ENCODE results near the gene SUMO2. TPM values are rescaled to one million over a fixed set of nuclear protein-coding genes. Genes with fewer than 3 reads are reported as not detected.

The SUMO2 gene
- total and polyA plus RNA-seq, 2 of the 8 experiments (the other 6 are each of a cell fraction or from before 2014, with no cell fraction given): 184 to 779 TPM

- Histone ChIP-seq H2BK20ac (ENCODE audit: low read length) (no peak overlapping the region), H2BK15ac (ENCODE audit: low read length) (no peak overlapping the region), H3K9me3 (ENCODE audit: insufficient read depth in 2 of 2, low read depth in 1 of 2, low read length in 1 of 2) (no peaks in the 10 kb centered on the region), H3K23me2 (ENCODE audit: low read depth, low read length) (no peaks in the 10 kb centered on the region), H3K4me3 (ENCODE audit: extremely low read depth in 1 of 4, insufficient read depth in 2 of 4, low read depth in 3 of 4, low read length in 4 of 4) (no peak overlapping the region), H3K4me2 (ENCODE audit: insufficient read depth in 1 of 2, low read depth in 2 of 2, low read length in 2 of 2) (no peak overlapping the region), H3K9ac (replicated peaks in 1 of 4; ENCODE audit: extremely low read depth in 1 of 4, low read depth in 3 of 4, low read length in 3 of 4) (no peak overlapping the region), H2BK120ac (replicated peaks; ENCODE audit: low read depth, low read length) (no peak overlapping the region), H3K27me3 (replicated peaks in 1 of 4; ENCODE audit: control insufficient read depth in 3 of 4, extremely low read depth in 1 of 4, insufficient read depth in 3 of 4, low read length in 3 of 4) (no peaks in the 10 kb centered on the region), H3K4ac (replicated peaks; ENCODE audit: insufficient read length, low read depth, low read length) (no peak overlapping the region), H3K14ac (ENCODE audit: insufficient read length) (no peak overlapping the region), H2AFZ (ENCODE audit: low read length) (no peak overlapping the region), H3K27ac (ENCODE audit: low read depth, low read length) (no peak overlapping the region), H3K18ac (ENCODE audit: extremely low read depth, low read length) (no peak overlapping the region), H3K4me1 (replicated peaks in 1 of 4; ENCODE audit: control insufficient read depth in 3 of 4, insufficient read depth in 4 of 4, low read length in 3 of 4) (no peaks in the 10 kb centered on the region), H3K36me3 (ENCODE audit: control insufficient read depth in 2 of 4, insufficient read depth in 4 of 4, low read length in 3 of 4) (peaks cover 23 to 76% (median 65%) of the 10 kb centered on the region in 4 experiments), H4K91ac (replicated peaks; ENCODE audit: insufficient read length, low read length) (no peak overlapping the region), H3K79me1 (ENCODE audit: low read depth, low read length) (no peaks in the 10 kb centered on the region), H3K56ac (replicated peaks; ENCODE audit: insufficient read length, low read depth, low read length) (no peak overlapping the region), H4K5ac (ENCODE audit: insufficient read length, low read depth, low read length) (no peak overlapping the region), H2BK12ac (ENCODE audit: low read depth, low read length) (no peak overlapping the region), H2BK5ac (ENCODE audit: low read depth, low read length) (no peak overlapping the region; the same call in 1 of the 2 replicates), H4K8ac (ENCODE audit: extremely low read depth, insufficient read depth, low read length) (no peak overlapping the region), H4K20me1 (replicated peaks in 1 of 2; ENCODE audit: control insufficient read depth in 1 of 2, insufficient read depth in 2 of 2, low read length in 2 of 2) (peaks cover 0 to 7% of the 10 kb centered on the region in 2 experiments), H2AK5ac (ENCODE audit: low read depth, low read length) (no peak overlapping the region), H3K79me2 (ENCODE audit: control insufficient read depth in 1 of 2, insufficient read depth in 2 of 2, low read length in 2 of 2) (no peaks in the 10 kb centered on the region), H3K23ac (ENCODE audit: insufficient read length) (no peak overlapping the region)
- 92% methylated on average over 8 of the region's 8 CpGs; no CpG with 5 or more reads in 1 of the 2 experiments for WGBS, 2 experiments (ENCODE audit: extremely low coverage in 1 of 2, insufficient coverage in 1 of 2, insufficient read length in 1 of 2, insufficient replicate concordance in 2 of 2, low coverage in 1 of 2, low lambda C conversion rate in 2 of 2, missing lambda C conversion rate in 1 of 2)
- ChIA-PET CTCF (ENCODE audit: partially characterized antibody) (interaction anchor here (1.0 to 6.9 kb wide), 5 partner anchors 9 to 403 kb away, joined by 3 to 84 read pairs (median 4); partner anchors contain the start of genes MIF4GD and SMIM5), POLR2A (ENCODE audit: partially characterized antibody) (interaction anchor here (1.0 to 2.5 kb wide), 7 partner anchors 9 to 268 kb away, joined by 3 to 8 read pairs (median 5); partner anchors contain the start of genes GGA3 and MIF4GD)
- FAIRE-seq: no peak
- no peak for DNase-seq (ENCODE audit: low read depth in 1 of 2, low spot score in 2 of 2)
- TF ChIP-seq SIX5 (IDR thresholded peaks at IDR 0.05; ENCODE audit: low read depth, low read length): no peak
- no peak for TF ChIP-seq SAP30 (IDR thresholded peaks at IDR 0.05; ENCODE audit: insufficient read depth, insufficient replicate concordance, low read length)
- no peak for TF ChIP-seq RXRA (IDR thresholded peaks at IDR 0.05; ENCODE audit: insufficient read depth, low read depth, low read length)
- no peak for TF ChIP-seq GABPA (IDR thresholded peaks at IDR 0.05; ENCODE audit: borderline replicate concordance, insufficient read depth, low read length)
- TF ChIP-seq CHD2 (IDR thresholded peaks at IDR 0.05; ENCODE audit: low read length): no peak
- TF ChIP-seq PHF8 (conservative IDR thresholded peaks at IDR 0.05; ENCODE audit: low read depth, low read length): no peak
- no peak for TF ChIP-seq TBP (IDR thresholded peaks at IDR 0.05; ENCODE audit: low read depth, low read length)
- TF ChIP-seq KDM1A (IDR thresholded peaks at IDR 0.05; ENCODE audit: borderline replicate concordance, low read length): no peak
- TF ChIP-seq ASH2L (IDR thresholded peaks at IDR 0.05; ENCODE audit: low read length): no peak
- TF ChIP-seq GTF2F1 (IDR thresholded peaks at IDR 0.05; ENCODE audit: borderline replicate concordance, low read depth, low read length): no peak
- no peak for TF ChIP-seq SIN3A (conservative IDR thresholded peaks at IDR 0.05 in 1 of 2, IDR thresholded peaks at IDR 0.05 in 1 of 2; ENCODE audit: low read depth in 1 of 2, low read length in 2 of 2)
- TF ChIP-seq TEAD4 (IDR thresholded peaks at IDR 0.05; ENCODE audit: low read depth, low read length): no peak
- no peak for TF ChIP-seq E2F6 (IDR thresholded peaks at IDR 0.05)
- no peak for TF ChIP-seq SP4 (IDR thresholded peaks at IDR 0.05; ENCODE audit: low read length)
Measured at GRCh38 chr17:75231071-75231470, 48.3 kb upstream of the SUMO2 start.

All from H1 (cell line).